ENCODE results near the gene BAZ2A. TPM values are rescaled to one million over a fixed set of nuclear protein-coding genes. Genes with fewer than 3 reads are reported as not detected.
A peak's percentile ranks its signal among the peaks of the same experiment; 100 is the strongest.

BAZ2A gene
- total RNA-seq, 2 experiments from 2014 or later: 40.6 to 139 TPM

GRCh38 chr12:56631790-56632700, 1.9 kb upstream of the BAZ2A start:
- Histone ChIP-seq H3K27ac (ENCODE audit: low read depth, low read length, poor library complexity, severe bottlenecking) (peak overlapping the region; percentile 92), H3K9me3 (ENCODE audit: low read length) (no peaks in the 10 kb centered on the region), H3K4me1 (ENCODE audit: insufficient read depth, low read length, poor library complexity, severe bottlenecking) (peaks cover 66% of the 10 kb centered on the region), H3K36me3 (ENCODE audit: insufficient read depth, low read length) (peaks cover 7% of the 10 kb centered on the region), H3K9me2 (ENCODE audit: insufficient read depth, low read length) (no peaks in the 10 kb centered on the region), H3K4me3 (ENCODE audit: low read depth, low read length, poor library complexity, severe bottlenecking) (peak overlapping the region; percentile 76), H3K79me2 (ENCODE audit: insufficient read depth, low read depth, low read length) (peaks cover 78% of the 10 kb centered on the region), H4K20me1 (ENCODE audit: insufficient read depth, low read length) (peaks cover under 1% of the 10 kb centered on the region; the same call in 1 of the 2 replicates), H3K4me2 (ENCODE audit: low read length) (peak overlapping the region; percentile 98), H2AFZ (ENCODE audit: low read length) (peak overlapping the region; percentile 43; the same call in 1 of the 2 replicates)
- peak; percentile 77 for DNase-seq (ENCODE audit: low spot score)
- BruUV-seq (replicated peaks): no TSS peak
- intact Hi-C loops (cut with micrococcal nuclease; ENCODE audit: unreplicated experiment): loop anchor here (2.0 to 10.0 kb wide), 2 partner anchors 257 to 517 kb away; partner anchors contain the start of genes RPL41 and ZC3H10
- TF ChIP-seq EZH2phosphoT487 (IDR thresholded peaks at IDR 0.05; ENCODE audit: borderline replicate concordance, low read depth, low read length) (no peak), CTCF (conservative IDR thresholded peaks at IDR 0.05; ENCODE audit: low read length) (no peak)
- POLR2A ChIA-PET: interaction anchor here (0.6 to 0.7 kb wide), 3 partner anchors 14 to 267 kb away, joined by 3 read pairs; no protein-coding TSS in a partner anchor
- CTCF ChIA-PET (ENCODE audit: unreplicated experiment): no interaction called here

- H3K36me3 ChIP-seq (ENCODE audit: insufficient read depth, low read length): peaks cover 28% of the 10 kb centered on the region
- peaks cover 6% of the 10 kb centered on the region; the same call in 1 of the 2 replicates for H4K20me1 ChIP-seq (ENCODE audit: insufficient read depth, low read length)
- peak; percentile 31 for DNase-seq (ENCODE audit: low spot score)
- peak overlapping the region; percentile 63; the same call in 1 of the 2 replicates for H2AFZ ChIP-seq (ENCODE audit: low read length)
- no TSS peak for BruUV-seq (replicated peaks)
- ChIA-PET POLR2A (interaction anchor here (0.6 to 2.0 kb wide), 5 partner anchors 13 to 620 kb away, joined by 3 to 6 read pairs (median 5); partner anchors contain the start of gene PTGES3), CTCF (ENCODE audit: unreplicated experiment) (interaction anchor here (0.6 kb wide), 1 partner anchor 375 kb away, joined by 5 read pairs; no protein-coding TSS in a partner anchor)
- H3K4me2 ChIP-seq (ENCODE audit: low read length): peak overlapping the region; percentile 73
- H3K4me3 ChIP-seq (ENCODE audit: low read depth, low read length, poor library complexity, severe bottlenecking): peak overlapping the region; percentile 99
- peaks cover 61% of the 10 kb centered on the region for H3K4me1 ChIP-seq (ENCODE audit: insufficient read depth, low read length, poor library complexity, severe bottlenecking)
- peaks cover 92% of the 10 kb centered on the region for H3K79me2 ChIP-seq (ENCODE audit: insufficient read depth, low read depth, low read length)
- no peaks in the 10 kb centered on the region for H3K9me2 ChIP-seq (ENCODE audit: insufficient read depth, low read length)
- H3K9me3 ChIP-seq (ENCODE audit: low read length): no peaks in the 10 kb centered on the region
- H3K27ac ChIP-seq (ENCODE audit: low read depth, low read length, poor library complexity, severe bottlenecking): peak overlapping the region; percentile 77
- intact Hi-C loops (cut with micrococcal nuclease; ENCODE audit: unreplicated experiment): loop anchor here (10.0 kb wide), 1 partner anchor 515 kb away; the partner anchor contains the start of genes RPL41 and ZC3H10
- TF ChIP-seq EZH2phosphoT487 (IDR thresholded peaks at IDR 0.05; ENCODE audit: borderline replicate concordance, low read depth, low read length) (no peak), CTCF (conservative IDR thresholded peaks at IDR 0.05; ENCODE audit: low read length) (no peak)
Measured at GRCh38 chr12:56629459-56630179, 507 bp downstream of the BAZ2A start.
